Peyer's patch (tissue), 4 donors: ENCODE results near the gene VILL. TPM values are rescaled to one million over a fixed set of nuclear protein-coding genes. Genes with fewer than 3 reads are reported as not detected.
"Not testable (repeated sequence)": the region's sequence is repeated elsewhere in the genome, so short reads cannot be mapped to it uniquely, and the experiment has no call there.

Experiments used
- DNase-seq, 3 donors: peaks; one replicate each; pipeline ENCODE4 v3.0.0-alpha.2; 2017 to 2019
- H3K27ac ChIP-seq, 4 donors: fragments of 200-600 bp; sonication (generic); one replicate each; pipeline ENCODE4 v1.5.1; 2016 to 2019
- H3K27me3 ChIP-seq, 2 donors: fragments of 200-600 bp; sonication (generic); one replicate each; pipeline ENCODE4 v1.5.1; 2019
- H3K36me3 ChIP-seq, 3 donors: fragments of 200-600 bp; sonication (generic); one replicate each; pipeline ENCODE4 v1.5.1; 2016 to 2019
- H3K4me1 ChIP-seq, 4 donors: fragments of 200-600 bp; sonication (generic); one replicate each; pipeline ENCODE4 v1.5.1; 2016 to 2019
- H3K4me3 ChIP-seq, 4 donors: fragments of 200-600 bp; sonication (generic); 1 replicate in 3 of 4; 2 replicates in 1 of 4; pipeline ENCODE4 v1.5.1; 2016 to 2019; ENCODE audit warnings: mild to moderate bottlenecking in 1 of 4
- H3K9me3 ChIP-seq, 4 donors: fragments of 200-600 bp; sonication (generic); one replicate each; pipeline ENCODE4 v1.5.1; 2016 to 2019; ENCODE audit warnings: mild to moderate bottlenecking in 1 of 4
- CTCF ChIP-seq, 6 experiments: fragments of 450-650 bp in 4 of 6; fragments of 200-600 bp in 2 of 6; sonication (generic) in 1 of 6; IDR thresholded peaks; one replicate each; pipeline ENCODE4 v1.5.1; 2017 to 2019; ENCODE audit warnings: antibody characterized with exemption in 6 of 6, mild to moderate bottlenecking in 3 of 6, moderate library complexity in 1 of 6
- POLR2A ChIP-seq, 2 donors: fragments of 450-650 bp; IDR thresholded peaks; one replicate each; pipeline ENCODE4 v1.5.1; 2017; ENCODE audit warnings: antibody characterized with exemption in 2 of 2, mild to moderate bottlenecking in 2 of 2, moderate library complexity in 2 of 2
- small RNA-seq, 2 donors: library from RNA; depleted of rRNA; stranded (forward); fragments of <200 nt; gene quantifications; one replicate each; pipeline ENCODE3, GENCODE V24; 2016
- total RNA-seq, 4 donors: library from RNA; depleted of rRNA; stranded (reverse); fragments of >200 nt; gene quantifications; one replicate each; pipeline ENCODE4 v1.1.0, GENCODE V29; 2016

Gene VILL
- total RNA-seq, 4 donors from 2014 or later = 59.4 to 309 (median 230) TPM

- H3K27me3 ChIP-seq = no peaks in the 10 kb centered on the region
- no peaks in the 10 kb centered on the region for H3K36me3 ChIP-seq
- TF ChIP-seq POLR2A (IDR thresholded peaks at IDR 0.05) (no peak), CTCF (IDR thresholded peaks at IDR 0.05) (no peak)
- no peak for DNase-seq
- H3K9me3 ChIP-seq = peaks cover 0 to 2% (median 0%) of the 10 kb centered on the region in 4 donors
- H3K4me3 ChIP-seq = no peak overlapping the region
- no peaks in the 10 kb centered on the region for H3K4me1 ChIP-seq
- no peak overlapping the region for H3K27ac ChIP-seq
These were observed 59.0 kb downstream of the VILL start for GRCh38 chr3:38049358-38050126.

GRCh38 chr3:38051131-38051530, 60.5 kb downstream of the VILL start:
- Histone ChIP-seq H3K4me3 (no peak overlapping the region), H3K9me3 (peaks cover 0 to 2% (median 0%) of the 10 kb centered on the region in 4 donors), H3K27ac (no peak overlapping the region), H3K36me3 (no peaks in the 10 kb centered on the region), H3K4me1 (no peaks in the 10 kb centered on the region), H3K27me3 (no peaks in the 10 kb centered on the region)
- TF ChIP-seq POLR2A (IDR thresholded peaks at IDR 0.05) (no peak), CTCF (IDR thresholded peaks at IDR 0.05) (no peak)
- DNase-seq = no peak

DNA sequence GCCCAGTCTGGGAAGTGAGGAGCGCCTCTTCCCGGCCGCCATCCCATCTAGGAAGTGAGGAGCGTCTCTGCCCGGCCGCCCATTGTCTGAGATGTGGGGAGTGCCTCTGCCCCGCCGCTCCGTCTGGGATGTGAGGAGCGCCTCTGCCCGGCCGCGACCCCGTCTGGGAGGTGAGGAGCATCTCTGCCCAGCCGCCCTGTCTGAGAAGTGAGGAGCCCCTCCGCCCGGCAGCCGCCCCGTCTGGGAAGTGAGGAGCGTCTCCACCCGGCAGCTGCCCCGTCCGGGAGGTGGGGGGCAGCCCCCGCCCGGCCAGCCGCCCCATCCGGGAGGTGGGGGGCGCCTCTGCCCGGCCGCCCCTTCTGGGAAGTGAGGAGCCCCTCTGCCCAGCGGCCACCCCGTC, 62.7 kb downstream of the VILL start:
- H3K27ac ChIP-seq, H3K27me3 ChIP-seq, H3K36me3 ChIP-seq, H3K4me1 ChIP-seq, H3K4me3 ChIP-seq, DNase-seq, H3K9me3 ChIP-seq: not testable (repeated sequence)

DNA sequence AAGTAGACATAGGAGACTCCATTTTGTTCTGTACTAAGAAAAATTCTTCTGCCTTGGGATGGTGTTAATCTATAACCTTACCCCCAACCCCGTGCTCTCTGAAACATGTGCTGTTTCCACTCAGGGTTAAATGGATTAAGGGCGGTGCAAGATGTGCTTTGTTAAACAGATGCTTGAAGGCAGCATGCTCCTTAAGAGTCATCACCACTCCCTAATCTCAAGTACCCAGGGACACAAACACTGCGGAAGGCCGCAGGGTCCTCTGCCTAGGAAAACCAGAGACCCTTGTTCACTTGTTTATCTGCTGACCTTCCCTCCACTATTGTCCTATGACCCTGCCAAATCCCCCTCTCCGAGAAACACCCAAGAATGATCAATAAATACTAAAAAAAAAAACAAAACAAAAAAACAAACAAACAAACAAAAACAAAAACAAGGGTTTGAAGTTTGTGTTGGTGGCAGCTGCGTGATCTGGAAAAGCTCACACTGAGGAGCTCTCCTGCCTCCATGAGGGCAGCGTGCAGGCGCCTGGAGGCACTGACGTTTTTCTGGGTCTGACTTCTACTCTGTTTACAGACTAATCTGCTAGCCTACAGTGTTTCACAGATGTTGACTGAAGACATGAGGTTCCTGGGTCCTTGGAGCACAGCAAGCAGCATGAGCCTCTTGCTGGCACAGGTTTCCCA, 63.4 kb downstream of the VILL start:
- H3K9me3 ChIP-seq, H3K27ac ChIP-seq, H3K36me3 ChIP-seq, H3K4me1 ChIP-seq, H3K27me3 ChIP-seq, H3K4me3 ChIP-seq, DNase-seq: not testable (repeated sequence)

DNA sequence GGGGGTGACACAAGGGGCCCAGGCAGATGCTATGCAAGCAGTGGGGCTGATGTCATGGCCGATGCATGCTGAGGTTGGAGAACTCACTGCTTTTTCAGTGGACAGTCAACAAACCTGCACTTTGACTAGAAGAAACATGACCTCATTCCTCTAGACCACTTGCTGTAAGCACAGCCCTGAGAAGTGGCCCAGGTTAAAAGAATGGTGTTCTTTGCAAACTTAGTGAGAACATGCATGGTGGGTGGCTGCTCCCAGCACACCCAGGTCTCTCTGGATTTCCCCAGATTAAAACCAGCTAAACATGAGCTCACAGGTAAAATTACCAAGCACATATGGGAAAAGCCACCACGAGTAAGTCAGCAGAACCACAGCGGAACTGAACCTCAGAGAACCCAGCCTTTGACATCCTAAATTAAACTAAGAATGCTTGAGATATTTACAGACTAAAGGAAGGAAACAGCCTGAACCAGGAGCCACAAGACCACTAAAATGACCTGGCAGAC, 64.0 kb downstream of the VILL start:
- no peaks in the 10 kb centered on the region for H3K4me1 ChIP-seq
- no peaks in the 10 kb centered on the region for H3K27me3 ChIP-seq
- no peak for TF ChIP-seq CTCF (IDR thresholded peaks at IDR 0.05)
- no peak for TF ChIP-seq POLR2A (IDR thresholded peaks at IDR 0.05)
- DNase-seq = no peak
- peaks cover 0 to 2% (median 0%) of the 10 kb centered on the region in 4 donors for H3K9me3 ChIP-seq
- H3K4me3 ChIP-seq = no peak overlapping the region
- no peak overlapping the region for H3K27ac ChIP-seq
- H3K36me3 ChIP-seq = no peaks in the 10 kb centered on the region

Small RNA genes lying within 50 kb of the gene (small RNA-seq; reads per million reads assigned to genes)
- 0 to 2.0 reads per million in 2 donors for gene MIR26A1
- gene RF00019 = 0 reads per million in 2 donors

Other genes starting within 250 kb of the VILL start
- gene CTDSPL, start 128.9 kb upstream of the VILL start, total RNA-seq = 10 to 100 TPM; 36.3 to 42.3 (median 38.4) TPM
- gene PLCD1, start 38.9 kb downstream of the VILL start, total RNA-seq = 10 to 100 TPM; 36.6 to 47.0 (median 40.5) TPM
- gene DLEC1, start 48.4 kb downstream of the VILL start, total RNA-seq = 1 to 10 TPM in 1 of 4 donors, under 1 TPM in 3; 0.18 to 2.2 (median 0.75) TPM
- 100 to 1,000 TPM; 123 to 324 (median 186) TPM for gene ACAA1, start 146.3 kb downstream of the VILL start, total RNA-seq
- 10 to 100 TPM; 41.8 to 82.7 (median 73.8) TPM for gene MYD88, start 147.9 kb downstream of the VILL start, total RNA-seq
- gene OXSR1, start 174.8 kb downstream of the VILL start, total RNA-seq = 10 to 100 TPM; 17.3 to 49.7 (median 28.7) TPM